ENCODE measurements around the gene PDZD2.

GRCh38 chr5:31937226-31937625 lies 298.3 kb downstream of the PDZD2 start:
- TF ChIP-seq CTCF (IDR thresholded peaks at IDR 0.05) (no peak), POLR2A (IDR thresholded peaks at IDR 0.05) (no peak)

Measured in testis (tissue), 2 donors.